ENCODE results near the gene SLC22A31. TPM values are rescaled to one million over a fixed set of nuclear protein-coding genes. Genes with fewer than 3 reads are reported as not detected.

The SLC22A31 gene
- total RNA-seq, 4 donors from 2014 or later = 0.26 TPM; not detected in 3

DNA sequence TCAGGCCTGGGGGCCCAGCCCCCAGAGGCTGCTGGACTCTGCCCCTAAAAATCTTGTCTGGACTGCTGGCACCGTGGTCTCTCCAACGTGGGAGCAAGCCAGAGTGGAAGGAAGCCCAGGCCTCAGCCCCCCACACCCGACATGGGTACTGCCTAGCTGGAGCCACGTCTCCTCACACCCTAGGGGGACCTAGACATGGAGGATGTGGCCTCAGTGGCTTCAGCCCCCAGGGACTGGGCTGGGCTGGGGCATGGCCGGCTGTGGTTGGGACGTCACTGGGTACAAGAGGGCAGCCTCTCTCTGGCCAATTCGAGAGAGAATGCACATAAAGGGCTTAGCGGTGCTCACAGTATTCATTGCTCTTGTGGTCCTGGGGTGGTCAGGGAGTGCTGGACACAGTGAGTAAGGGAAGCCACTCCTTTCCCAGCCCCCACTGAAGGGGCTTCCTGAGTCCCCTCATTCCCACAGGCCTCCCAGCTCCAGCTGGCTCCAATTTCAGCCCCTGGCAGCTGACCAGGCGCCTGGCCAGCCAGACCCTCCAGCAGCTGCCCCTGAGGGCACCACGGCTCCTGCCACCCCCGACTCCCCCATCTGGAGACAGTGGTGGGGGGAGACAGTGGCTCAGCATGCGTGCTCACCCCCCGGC, 27.7 kb downstream of the SLC22A31 start:
- whole genome bisulfite sequencing = 46% methylated on average over 6 of the region's 13 CpGs
- Histone ChIP-seq H3K4me3 (no peak overlapping the region), H3K27me3 (peaks cover 13 to 94% (median 40%) of the 10 kb centered on the region in 4 donors), H3K27ac (replicated peaks in 1 of 4) (no peak overlapping the region), H3K9me3 (no peaks in the 10 kb centered on the region), H3K36me3 (no peaks in the 10 kb centered on the region), H3K4me1 (peaks cover 12 to 25% (median 19%) of the 10 kb centered on the region in 4 donors)
- TF ChIP-seq, protein P1, sequence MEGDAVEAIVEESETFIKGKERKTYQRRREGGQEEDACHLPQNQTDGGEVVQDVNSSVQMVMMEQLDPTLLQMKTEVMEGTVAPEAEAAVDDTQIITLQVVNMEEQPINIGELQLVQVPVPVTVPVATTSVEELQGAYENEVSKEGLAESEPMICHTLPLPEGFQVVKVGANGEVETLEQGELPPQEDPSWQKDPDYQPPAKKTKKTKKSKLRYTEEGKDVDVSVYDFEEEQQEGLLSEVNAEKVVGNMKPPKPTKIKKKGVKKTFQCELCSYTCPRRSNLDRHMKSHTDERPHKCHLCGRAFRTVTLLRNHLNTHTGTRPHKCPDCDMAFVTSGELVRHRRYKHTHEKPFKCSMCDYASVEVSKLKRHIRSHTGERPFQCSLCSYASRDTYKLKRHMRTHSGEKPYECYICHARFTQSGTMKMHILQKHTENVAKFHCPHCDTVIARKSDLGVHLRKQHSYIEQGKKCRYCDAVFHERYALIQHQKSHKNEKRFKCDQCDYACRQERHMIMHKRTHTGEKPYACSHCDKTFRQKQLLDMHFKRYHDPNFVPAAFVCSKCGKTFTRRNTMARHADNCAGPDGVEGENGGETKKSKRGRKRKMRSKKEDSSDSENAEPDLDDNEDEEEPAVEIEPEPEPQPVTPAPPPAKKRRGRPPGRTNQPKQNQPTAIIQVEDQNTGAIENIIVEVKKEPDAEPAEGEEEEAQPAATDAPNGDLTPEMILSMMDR (IDR thresholded peaks at IDR 0.05) = no peak
- TF ChIP-seq POLR2AphosphoS5 (IDR thresholded peaks at IDR 0.05) = no peak
- TF ChIP-seq EP300 (IDR thresholded peaks at IDR 0.05) = no peak
- no peak for TF ChIP-seq POLR2A (IDR thresholded peaks at IDR 0.05; ENCODE audit: low read depth)
- intact Hi-C loops (cut with DNase I) = loop anchor here (10.0 kb wide), 1 partner anchor 358 kb away; the partner anchor contains the start of gene APRT
- DNase-seq (ENCODE audit: extremely low spot score) = no peak

GRCh38 chr16:89172171-89172527, 28.2 kb downstream of the SLC22A31 start:
- H3K36me3 ChIP-seq = no peaks in the 10 kb centered on the region
- no CpG with 5 or more reads among the region's 11 CpGs for WGBS
- no peak overlapping the region for H3K4me3 ChIP-seq
- intact Hi-C loops (cut with DNase I) = loop anchor here (10.0 kb wide), 1 partner anchor 357 kb away; the partner anchor contains the start of gene APRT
- TF ChIP-seq, protein P1 (IDR thresholded peaks at IDR 0.05) = no peak
- TF ChIP-seq EP300 (IDR thresholded peaks at IDR 0.05) = no peak
- TF ChIP-seq POLR2AphosphoS5 (IDR thresholded peaks at IDR 0.05) = no peak
- TF ChIP-seq POLR2A (IDR thresholded peaks at IDR 0.05; ENCODE audit: low read depth) = no peak
- peaks cover 17 to 30% (median 24%) of the 10 kb centered on the region in 4 donors for H3K4me1 ChIP-seq
- peaks cover 13 to 94% (median 45%) of the 10 kb centered on the region in 4 donors for H3K27me3 ChIP-seq
- no peak for DNase-seq (ENCODE audit: extremely low spot score)
- H3K9me3 ChIP-seq = no peaks in the 10 kb centered on the region
- H3K27ac ChIP-seq (replicated peaks in 1 of 4) = no peak overlapping the region

DNA sequence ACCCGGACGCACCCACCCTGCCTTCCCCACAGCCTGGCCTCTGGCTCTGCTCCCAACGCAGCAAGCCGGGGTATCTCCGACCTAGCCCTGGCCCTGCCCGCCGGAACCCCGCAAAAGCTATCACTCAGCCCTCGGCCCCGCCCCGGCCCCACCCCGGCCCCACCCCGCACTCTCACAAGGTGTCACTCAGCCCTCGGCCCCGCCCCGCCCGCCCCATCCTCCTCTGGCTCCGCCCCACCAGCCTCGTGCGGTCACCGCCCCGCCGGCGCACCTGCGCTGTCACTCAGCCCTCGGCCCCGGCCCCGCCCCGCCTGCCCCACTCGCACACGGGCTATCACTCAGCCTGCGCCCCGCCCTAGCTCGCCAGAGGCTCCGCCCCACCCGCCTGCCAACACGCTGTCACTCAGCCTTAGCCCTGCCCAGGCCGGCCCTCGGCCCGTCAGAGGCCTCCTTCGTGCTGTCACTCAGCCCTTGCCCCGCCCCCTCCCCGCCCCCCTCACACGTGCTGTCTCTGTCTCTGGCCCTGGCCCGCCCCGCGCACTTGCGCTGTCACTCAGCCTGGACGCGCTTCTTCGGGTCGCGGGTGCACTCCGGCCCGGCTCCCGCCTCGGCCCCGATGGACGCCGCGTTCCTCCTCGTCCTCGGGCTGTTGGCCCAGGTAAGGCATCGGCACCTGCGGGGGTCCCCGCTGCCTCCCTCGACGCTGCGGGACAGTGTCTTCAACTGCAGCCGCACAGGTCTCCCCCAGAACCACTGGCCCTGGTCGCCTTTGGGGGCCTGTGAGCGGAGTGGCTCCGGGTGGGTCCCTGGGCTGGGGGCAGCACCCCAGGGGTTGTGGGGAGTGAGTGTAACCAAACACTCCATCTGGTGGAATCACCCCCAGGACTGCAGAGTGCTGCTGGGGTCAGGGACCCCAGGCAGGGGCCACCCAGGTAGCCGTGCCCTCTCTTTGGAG, 28.8 kb downstream of the SLC22A31 start, which contains the start of gene CDH15:
CDH15 (plus strand) TSS at position 533 of the 955 bp plus-strand sequence; CDS start at position 617, 84 bp downstream.
- intact Hi-C loops (cut with DNase I) = loop anchor here (10.0 kb wide), 1 partner anchor 357 kb away; the partner anchor contains the start of gene APRT
- Histone ChIP-seq H3K9me3 (no peaks in the 10 kb centered on the region), H3K27me3 (peaks cover 13 to 94% (median 51%) of the 10 kb centered on the region in 4 donors), H3K4me3 (peak within 1 kb of the TSS; percentile 34 to 53 (median 41)), H3K27ac (replicated peaks in 1 of 4) (no peak within 1 kb of the TSS), H3K4me1 (peaks cover 19 to 33% (median 28%) of the 10 kb centered on the region in 4 donors), H3K36me3 (no peaks in the 10 kb centered on the region)
- DNase-seq (ENCODE audit: extremely low spot score) = peak; percentile 97
- WGBS = 12% methylated on average over 5 of the region's 74 CpGs
- peak; percentile 49 for TF ChIP-seq POLR2A (IDR thresholded peaks at IDR 0.05; ENCODE audit: low read depth)
- TF ChIP-seq POLR2AphosphoS5 (IDR thresholded peaks at IDR 0.05) = no peak

GRCh38 chr16:89170346-89171215, 29.8 kb downstream of the SLC22A31 start:
- 7% methylated on average over 24 of the region's 34 CpGs for WGBS
- Histone ChIP-seq H3K4me1 (peaks cover 19 to 33% (median 28%) of the 10 kb centered on the region in 4 donors), H3K9me3 (no peaks in the 10 kb centered on the region), H3K36me3 (no peaks in the 10 kb centered on the region), H3K27ac (replicated peaks in 1 of 4) (no peak overlapping the region), H3K4me3 (peak overlapping the region; percentile 34 to 53 (median 41)), H3K27me3 (peaks cover 13 to 90% (median 52%) of the 10 kb centered on the region in 4 donors)
- intact Hi-C loops (cut with DNase I) = loop anchor here (10.0 kb wide), 1 partner anchor 356 kb away; the partner anchor contains the start of gene APRT
- no peak for DNase-seq (ENCODE audit: extremely low spot score)
- no peak for TF ChIP-seq POLR2A (IDR thresholded peaks at IDR 0.05; ENCODE audit: low read depth)
- TF ChIP-seq, protein P1 (IDR thresholded peaks at IDR 0.05) = no peak
- TF ChIP-seq EP300 (IDR thresholded peaks at IDR 0.05) = no peak
- no peak for TF ChIP-seq POLR2AphosphoS5 (IDR thresholded peaks at IDR 0.05)

Data from esophagus muscularis mucosa (tissue), 4 donors.